GM10847 (cell line): ENCODE measurements around the gene INPP4B.

Source experiments
- POLR2A ChIP-seq: IDR thresholded peaks from 2 replicates; pipeline ENCODE4 v1.6.1; 2011; ENCODE audit not compliant: insufficient read length; ENCODE audit errors: extremely low read depth

Gene INPP4B

GRCh38 chr4:142474398-142475087 lies 371.6 kb downstream of the INPP4B start:
- TF ChIP-seq POLR2A, result no peak

DNA sequence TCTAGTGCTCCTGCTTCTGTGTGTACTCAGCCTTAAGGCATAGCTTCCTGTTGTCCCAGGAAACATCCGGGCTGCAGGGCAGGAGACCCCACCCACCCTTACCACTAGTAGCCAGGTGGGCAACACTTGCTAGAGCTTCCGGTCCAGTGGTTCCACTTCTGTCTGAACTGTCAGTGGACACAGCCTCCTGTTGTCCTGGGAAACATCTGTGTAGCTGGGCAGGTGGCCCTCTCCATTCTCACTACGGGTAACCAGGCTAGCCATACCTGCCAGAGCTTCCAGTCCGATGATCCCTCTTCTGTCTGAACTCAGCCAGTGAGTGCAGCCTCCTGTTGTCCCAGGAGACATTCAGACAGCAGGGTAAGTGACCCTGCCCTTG lies 372.2 kb downstream of the INPP4B start:
- no peak for TF ChIP-seq POLR2A

- no peak for TF ChIP-seq POLR2A
Observed at GRCh38 chr4:142473218-142473959, 372.7 kb downstream of the INPP4B start.

- TF ChIP-seq POLR2A, result no peak
Observed at GRCh38 chr4:142467088-142467487, 379.0 kb downstream of the INPP4B start.

GRCh38 chr4:142465526-142465925 lies 380.6 kb downstream of the INPP4B start:
- TF ChIP-seq POLR2A, result no peak

GRCh38 chr4:142463206-142463605 lies 382.9 kb downstream of the INPP4B start:
- TF ChIP-seq POLR2A, result no peak

DNA sequence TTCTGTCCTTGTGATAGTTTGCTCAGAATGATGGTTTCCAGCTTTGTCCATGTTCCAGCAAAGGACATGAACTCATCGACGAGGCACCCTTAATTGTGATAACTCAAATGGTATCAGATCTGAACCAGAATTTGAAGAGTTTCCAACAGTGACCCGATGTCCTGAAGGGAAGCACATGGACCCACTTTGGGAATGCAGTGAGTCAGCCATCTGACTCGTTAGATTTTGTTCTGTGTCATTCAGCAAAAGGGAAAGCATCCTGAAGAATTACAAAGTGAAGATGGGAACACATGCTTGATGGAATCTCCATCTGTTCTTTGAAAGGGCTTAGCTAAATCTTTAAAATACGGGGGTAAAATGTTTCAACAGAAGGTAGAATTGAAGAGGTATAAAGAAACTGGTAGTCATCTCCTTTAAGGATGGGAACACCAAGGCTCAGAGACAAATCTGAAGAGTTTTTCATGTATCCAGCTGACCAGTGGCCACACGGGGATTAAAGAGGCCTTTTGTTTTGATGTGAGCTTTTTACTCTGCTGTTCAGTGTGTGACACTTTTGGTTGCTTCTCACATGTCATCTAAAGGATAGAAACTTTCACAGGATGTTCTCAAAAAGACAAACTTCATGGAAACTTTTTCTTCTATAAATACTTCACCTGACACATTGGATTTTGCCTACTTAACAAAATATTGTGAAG lies 393.8 kb downstream of the INPP4B start:
- TF ChIP-seq POLR2A, result no peak

DNA sequence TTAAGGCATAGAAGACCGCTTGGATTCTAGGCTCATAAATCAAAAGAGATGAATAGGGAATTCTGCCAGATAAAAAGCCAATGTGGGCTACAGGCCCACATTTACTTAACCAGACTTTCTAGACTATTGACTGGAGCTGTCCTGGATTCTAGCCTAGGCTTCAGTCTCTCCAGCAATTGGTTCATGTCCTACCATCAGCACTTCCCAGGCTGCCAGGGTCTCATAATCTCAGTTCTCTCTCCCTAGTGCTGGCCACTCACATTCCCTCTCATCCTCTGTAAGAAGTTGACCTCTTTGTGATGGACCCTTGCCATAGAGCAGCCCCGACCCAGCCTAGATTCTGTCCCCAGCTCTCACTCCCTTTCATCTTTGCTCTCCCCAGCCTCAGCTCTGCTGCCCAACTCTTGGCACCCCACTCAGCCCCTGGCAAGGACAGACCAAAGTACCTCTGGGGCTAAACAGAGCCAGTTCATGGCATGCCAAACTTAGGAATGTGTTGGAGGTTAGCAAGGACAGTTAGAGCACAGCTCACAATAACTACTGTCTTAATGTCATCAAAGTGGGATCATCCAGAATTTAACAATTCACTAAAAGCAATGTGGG lies 396.2 kb downstream of the INPP4B start:
- no peak for TF ChIP-seq POLR2A

GRCh38 chr4:142447009-142447408 lies 399.1 kb downstream of the INPP4B start:
- TF ChIP-seq POLR2A, result no peak

- TF ChIP-seq POLR2A, result no peak
Observed at GRCh38 chr4:142443469-142443868, 402.6 kb downstream of the INPP4B start.

DNA sequence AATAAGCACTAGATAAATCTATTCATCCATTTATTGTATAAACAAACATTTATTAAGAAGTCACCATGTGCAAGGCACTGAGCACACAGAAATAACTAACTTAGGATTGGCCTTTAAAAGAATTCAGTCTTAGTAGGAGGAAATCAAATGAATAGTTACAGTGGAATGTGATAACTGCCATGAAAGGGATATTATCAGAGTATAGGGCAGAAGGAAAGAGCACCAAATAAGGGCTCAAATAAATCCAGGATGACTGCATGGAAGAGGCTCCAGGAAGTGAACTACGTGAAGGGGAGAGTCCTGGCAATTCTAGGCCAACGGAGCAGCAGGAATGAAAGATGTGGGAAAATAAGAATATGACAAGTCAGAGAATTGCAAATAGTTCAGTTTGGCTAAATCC lies 406.0 kb downstream of the INPP4B start:
- no peak for TF ChIP-seq POLR2A

DNA sequence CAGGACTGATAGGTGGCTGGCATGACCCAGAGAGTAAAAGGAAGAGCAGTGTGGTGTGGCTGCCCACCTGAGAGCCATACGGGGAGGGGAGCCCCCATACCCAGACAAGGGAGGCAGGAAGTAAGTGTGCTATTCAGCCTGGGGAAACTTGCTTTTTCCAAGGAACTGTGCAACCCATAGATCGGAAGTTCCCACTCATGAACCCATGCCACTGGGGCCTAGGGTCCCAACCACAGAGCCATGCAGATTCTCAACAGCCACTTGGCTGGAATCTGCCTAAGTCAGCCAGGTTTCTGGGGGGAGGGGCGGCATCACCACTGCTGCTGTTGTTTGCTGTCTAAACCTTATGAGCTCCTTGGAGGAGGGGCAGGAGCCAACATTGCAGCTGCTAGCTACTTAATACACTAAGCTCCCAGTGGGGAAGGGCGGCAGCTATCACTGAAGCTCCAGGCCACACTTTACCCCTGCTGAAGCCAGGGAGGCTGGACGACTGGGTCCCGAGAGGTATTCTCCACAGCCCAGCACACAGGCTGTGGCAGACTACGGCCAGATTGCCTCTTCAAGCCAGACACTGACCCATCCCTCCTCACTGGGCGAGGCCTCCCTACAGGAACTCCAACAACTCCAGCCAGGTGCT lies 410.4 kb downstream of the INPP4B start:
- no peak for TF ChIP-seq POLR2A

GRCh38 chr4:142434519-142435224 lies 411.4 kb downstream of the INPP4B start:
- TF ChIP-seq POLR2A, result no peak

- TF ChIP-seq POLR2A, result no peak
Observed at GRCh38 chr4:142428715-142429114, 417.4 kb downstream of the INPP4B start.

GRCh38 chr4:142427456-142427855 lies 418.6 kb downstream of the INPP4B start:
- TF ChIP-seq POLR2A, result no peak
